SK-N-SH (cell line): Measurements from ENCODE around the gene FOXO1. TPM values are rescaled to one million over a fixed set of nuclear protein-coding genes. Genes with fewer than 3 reads are reported as not detected.

Experiments used
- CTCF ChIA-PET: fragments of 300-600, 350-600 bp; formaldehyde crosslinking; extraction: SDS; loops from one replicate; lab custom pipeline; 2021; lab: Yijun Ruan, JAX
- POLR2A ChIA-PET: fragments of 350-600 bp; sonication (Branson Sonifier 250); formaldehyde crosslinking; extraction: SDS; loops from one replicate; lab custom pipeline; 2020; ENCODE audit warnings: antibody characterized with exemption, inconsistent platforms; lab: Yijun Ruan, JAX
- DNase-seq: peaks from one replicate; pipeline ENCODE4 v3.0.0; 2012
- H2AFZ ChIP-seq: fragments of 200-600 bp; sonication (generic); 2 replicates; pipeline ENCODE4 v1.8.1; 2016; ENCODE audit warnings: antibody characterized with exemption, mild to moderate bottlenecking, low read depth
- H3F3A ChIP-seq: fragments of 200-600 bp; sonication (generic); replicated peaks from 2 replicates; pipeline ENCODE3; 2016; ENCODE audit warnings: antibody characterized with exemption, mild to moderate bottlenecking; ENCODE audit not compliant: insufficient read depth
- H3K27ac ChIP-seq, 2 experiments: fragments of 200-500 bp in 1 of 2; fragments of 200-600 bp in 1 of 2; sonication (Bioruptor generic) in 1 of 2; sonication (generic), shearing (Covaris generic) in 1 of 2; 2 replicates each; pipeline versions ENCODE4 v1.5.1 to v1.6.1; 2014 to 2016; ENCODE audit warnings: low read depth in 2 of 2, inconsistent platforms in 1 of 2, low read length in 1 of 2, mild to moderate bottlenecking in 1 of 2, mixed read lengths in 1 of 2
- H3K27me3 ChIP-seq: fragments of 200-600 bp; sonication (generic), shearing (Covaris generic); 2 replicates; pipeline ENCODE4 v1.6.1; 2016; ENCODE audit warnings: mixed run types; ENCODE audit not compliant: insufficient read depth
- H3K36me3 ChIP-seq, 2 experiments: fragments of 200-500 bp in 1 of 2; fragments of 200-600 bp in 1 of 2; sonication (Bioruptor generic) in 1 of 2; sonication (generic) in 1 of 2; replicated peaks in 1 of 2; 2 replicates each; pipeline versions ENCODE3 to v1.5.1; 2014 to 2016; ENCODE audit warnings: low read length in 1 of 2, mild to moderate bottlenecking in 1 of 2; ENCODE audit not compliant: insufficient read depth in 2 of 2, control insufficient read depth in 1 of 2
- H3K4me1 ChIP-seq, 2 experiments: fragments of 200-500 bp in 1 of 2; fragments of 200-600 bp in 1 of 2; sonication (Bioruptor generic) in 1 of 2; sonication (generic), shearing (Covaris generic) in 1 of 2; 2 replicates each; pipeline versions ENCODE4 v1.5.1 to v1.6.1; 2014 to 2016; ENCODE audit warnings: low read depth in 1 of 2, low read length in 1 of 2, mixed run types in 1 of 2; ENCODE audit not compliant: insufficient read depth in 2 of 2, control insufficient read depth in 1 of 2
- H3K4me2 ChIP-seq: fragments of 200-600 bp; sonication (generic), shearing (Covaris generic); 2 replicates; pipeline ENCODE4 v1.6.1; 2017; ENCODE audit warnings: mixed run types
- H3K4me3 ChIP-seq, 2 experiments: fragments of 200-500 bp in 1 of 2; fragments of 200-600 bp in 1 of 2; sonication (Bioruptor generic) in 1 of 2; sonication (generic), shearing (Covaris generic) in 1 of 2; 2 replicates each; pipeline versions ENCODE4 v1.5.1 to v1.8.1; 2014 to 2016; ENCODE audit warnings: low read depth in 2 of 2, inconsistent platforms in 1 of 2, low read length in 1 of 2, mild to moderate bottlenecking in 1 of 2, mixed read lengths in 1 of 2, moderate library complexity in 1 of 2
- H3K79me2 ChIP-seq: fragments of 200-600 bp; sonication (generic); 2 replicates; pipeline ENCODE4 v1.8.1; 2017; ENCODE audit warnings: mild to moderate bottlenecking; ENCODE audit not compliant: insufficient read depth
- H3K9ac ChIP-seq: fragments of 200-600 bp; sonication (generic); 2 replicates; pipeline ENCODE4 v1.6.1; 2017; ENCODE audit warnings: mixed run types
- H3K9me2 ChIP-seq: fragments of 200-600 bp; sonication (generic); 2 replicates; pipeline ENCODE4 v1.6.1; 2017; ENCODE audit warnings: mixed run types
- H3K9me3 ChIP-seq: fragments of 200-600 bp; sonication (generic); 2 replicates; pipeline ENCODE4 v1.6.1; 2017; ENCODE audit warnings: mixed run types, mild to moderate bottlenecking, moderate library complexity
- H4K20me1 ChIP-seq: fragments of 200-600 bp; sonication (generic); 2 replicates; pipeline ENCODE4 v1.6.1; 2017; ENCODE audit warnings: mild to moderate bottlenecking, mixed run types; ENCODE audit not compliant: insufficient read depth
- EZH2phosphoT487 ChIP-seq: fragments of 200-600 bp; sonication (generic); IDR thresholded peaks from 2 replicates; pipeline ENCODE4 v1.6.1; 2017; ENCODE audit warnings: low read depth, mixed run types, mild to moderate bottlenecking, antibody characterized with exemption, moderate library complexity, borderline replicate concordance
- FOSL2 ChIP-seq: IDR thresholded peaks from 2 replicates; pipeline ENCODE4 v1.4.0; 2012; ENCODE audit warnings: low read depth, mild to moderate bottlenecking, moderate library complexity, borderline replicate concordance
- FOXJ3 ChIP-seq: sonication (generic); formaldehyde crosslinking; IDR thresholded peaks from 2 replicates; pipeline ENCODE4 v1.5.1; 2020; ENCODE audit warnings: mild to moderate bottlenecking, missing genetic modification reagents
- GABPA ChIP-seq: IDR thresholded peaks from 2 replicates; pipeline ENCODE4 v1.4.0; 2012; ENCODE audit warnings: low read depth, mild to moderate bottlenecking
- GATA2 ChIP-seq: sonication (generic); formaldehyde crosslinking; IDR thresholded peaks from 2 replicates; pipeline ENCODE4 v1.5.0; 2020; ENCODE audit warnings: mild to moderate bottlenecking, missing genetic modification reagents
- JUND ChIP-seq: IDR thresholded peaks from 2 replicates; pipeline ENCODE4 v1.4.0; 2012
- MEF2A ChIP-seq: IDR thresholded peaks from 2 replicates; pipeline ENCODE4 v1.4.0; 2012; ENCODE audit warnings: low read depth, borderline replicate concordance
- NFIC ChIP-seq: IDR thresholded peaks from 2 replicates; pipeline ENCODE4 v1.4.0; 2012; ENCODE audit warnings: borderline replicate concordance
- PBX3 ChIP-seq: IDR thresholded peaks from 2 replicates; pipeline ENCODE4; 2012
- RFX5 ChIP-seq: IDR thresholded peaks from 2 replicates; pipeline ENCODE4 v1.6.1; 2012; ENCODE audit warnings: mild to moderate bottlenecking, improper control_type of control experiment, low read length
- SIN3A ChIP-seq: IDR thresholded peaks from 2 replicates; pipeline ENCODE4 v1.6.1; 2012; ENCODE audit warnings: low read depth, mild to moderate bottlenecking, low read length, moderate library complexity, borderline replicate concordance
- WGBS: methylation state at CpG from one replicate; pipeline ENCODE4 v1.1.6; 2017; ENCODE audit warnings: low lambda C conversion rate; 5-methylcytosine and 5-hydroxymethylcytosine counted together
- polyA plus RNA-seq, 3 experiments: library from polyadenylated mRNA; depleted of rRNA; stranded (reverse); fragments of >200 nt; gene quantifications; 2 replicates each; pipeline ENCODE4 v1.2.3, GENCODE V29; 2012
- TF ChIP-seq, protein P1 (sequence below): IDR thresholded peaks from 2 replicates; pipeline ENCODE4 v1.4.0; 2012; ENCODE audit warnings: low read depth, borderline replicate concordance
- TF ChIP-seq, protein P2 (sequence below): IDR thresholded peaks from 2 replicates; pipeline ENCODE4 v1.4.0; 2012; ENCODE audit warnings: low read depth, borderline replicate concordance
- TF ChIP-seq, protein P3 (sequence below): IDR thresholded peaks from 2 replicates; pipeline ENCODE4 v1.4.0; 2012; ENCODE audit warnings: low read depth
- TF ChIP-seq, protein P4 (sequence below): IDR thresholded peaks from 2 replicates; pipeline ENCODE4 v1.6.1; 2012; ENCODE audit warnings: mild to moderate bottlenecking, low read depth, low read length, moderate library complexity

FOXO1 gene
- polyA plus RNA-seq, 1 of the 3 experiments (the other 2 are of a cell fraction), result 1.8 TPM

DNA sequence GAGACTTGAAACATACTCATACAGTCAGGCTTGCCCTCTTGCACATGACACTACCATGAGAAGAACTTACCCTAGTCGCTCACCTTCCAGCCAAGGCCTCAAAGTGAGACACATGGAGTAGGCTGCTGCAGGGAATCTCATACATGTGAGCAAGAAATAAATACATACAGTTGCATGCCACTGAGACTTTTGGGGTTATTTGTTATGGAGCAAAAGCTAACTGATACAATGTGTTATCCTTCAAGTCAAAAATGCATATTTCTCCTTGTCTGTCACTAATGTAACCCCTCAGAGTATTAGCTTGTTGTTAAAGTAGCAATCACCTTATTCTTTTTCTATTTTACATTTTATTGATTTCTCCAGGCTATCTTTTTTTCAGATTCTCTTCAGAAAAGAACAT, 58.1 kb downstream of the FOXO1 start:
- Histone ChIP-seq H2AFZ (no peak overlapping the region), H3K4me2 (no peak overlapping the region), H3K36me3 (no peaks in the 10 kb centered on the region), H3K4me1 (no peaks in the 10 kb centered on the region), H3K4me3 (no peak overlapping the region), H3K9ac (no peak overlapping the region), H4K20me1 (no peaks in the 10 kb centered on the region; the same call in 1 of the 2 replicates), H3K9me3 (no peaks in the 10 kb centered on the region), H3K9me2 (no peaks in the 10 kb centered on the region), H3K27ac (no peak overlapping the region), H3K79me2 (peaks cover 8% of the 10 kb centered on the region; the same call in 1 of the 2 replicates), H3K27me3 (no peaks in the 10 kb centered on the region), H3F3A (no peaks in the 10 kb centered on the region)
- TF ChIP-seq GATA2 (CRISPR knock-in tag) (no peak), PBX3 (no peak), SIN3A (no peak), FOSL2 (no peak), RFX5 (no peak), FOXJ3 (CRISPR knock-in tag) (no peak), JUND (no peak), EZH2phosphoT487 (no peak), MEF2A (no peak), NFIC (no peak), GABPA (no peak)
- TF ChIP-seq, protein P1, sequence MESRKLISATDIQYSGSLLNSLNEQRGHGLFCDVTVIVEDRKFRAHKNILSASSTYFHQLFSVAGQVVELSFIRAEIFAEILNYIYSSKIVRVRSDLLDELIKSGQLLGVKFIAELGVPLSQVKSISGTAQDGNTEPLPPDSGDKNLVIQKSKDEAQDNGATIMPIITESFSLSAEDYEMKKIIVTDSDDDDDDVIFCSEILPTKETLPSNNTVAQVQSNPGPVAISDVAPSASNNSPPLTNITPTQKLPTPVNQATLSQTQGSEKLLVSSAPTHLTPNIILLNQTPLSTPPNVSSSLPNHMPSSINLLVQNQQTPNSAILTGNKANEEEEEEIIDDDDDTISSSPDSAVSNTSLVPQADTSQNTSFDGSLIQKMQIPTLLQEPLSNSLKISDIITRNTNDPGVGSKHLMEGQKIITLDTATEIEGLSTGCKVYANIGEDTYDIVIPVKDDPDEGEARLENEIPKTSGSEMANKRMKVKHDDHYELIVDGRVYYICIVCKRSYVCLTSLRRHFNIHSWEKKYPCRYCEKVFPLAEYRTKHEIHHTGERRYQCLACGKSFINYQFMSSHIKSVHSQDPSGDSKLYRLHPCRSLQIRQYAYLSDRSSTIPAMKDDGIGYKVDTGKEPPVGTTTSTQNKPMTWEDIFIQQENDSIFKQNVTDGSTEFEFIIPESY, result no peak
- TF ChIP-seq, protein P2, sequence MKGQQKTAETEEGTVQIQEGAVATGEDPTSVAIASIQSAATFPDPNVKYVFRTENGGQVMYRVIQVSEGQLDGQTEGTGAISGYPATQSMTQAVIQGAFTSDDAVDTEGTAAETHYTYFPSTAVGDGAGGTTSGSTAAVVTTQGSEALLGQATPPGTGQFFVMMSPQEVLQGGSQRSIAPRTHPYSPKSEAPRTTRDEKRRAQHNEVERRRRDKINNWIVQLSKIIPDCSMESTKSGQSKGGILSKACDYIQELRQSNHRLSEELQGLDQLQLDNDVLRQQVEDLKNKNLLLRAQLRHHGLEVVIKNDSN, result no peak
- TF ChIP-seq, protein P3, sequence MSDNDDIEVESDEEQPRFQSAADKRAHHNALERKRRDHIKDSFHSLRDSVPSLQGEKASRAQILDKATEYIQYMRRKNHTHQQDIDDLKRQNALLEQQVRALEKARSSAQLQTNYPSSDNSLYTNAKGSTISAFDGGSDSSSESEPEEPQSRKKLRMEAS, result no peak
- TF ChIP-seq, protein P4, sequence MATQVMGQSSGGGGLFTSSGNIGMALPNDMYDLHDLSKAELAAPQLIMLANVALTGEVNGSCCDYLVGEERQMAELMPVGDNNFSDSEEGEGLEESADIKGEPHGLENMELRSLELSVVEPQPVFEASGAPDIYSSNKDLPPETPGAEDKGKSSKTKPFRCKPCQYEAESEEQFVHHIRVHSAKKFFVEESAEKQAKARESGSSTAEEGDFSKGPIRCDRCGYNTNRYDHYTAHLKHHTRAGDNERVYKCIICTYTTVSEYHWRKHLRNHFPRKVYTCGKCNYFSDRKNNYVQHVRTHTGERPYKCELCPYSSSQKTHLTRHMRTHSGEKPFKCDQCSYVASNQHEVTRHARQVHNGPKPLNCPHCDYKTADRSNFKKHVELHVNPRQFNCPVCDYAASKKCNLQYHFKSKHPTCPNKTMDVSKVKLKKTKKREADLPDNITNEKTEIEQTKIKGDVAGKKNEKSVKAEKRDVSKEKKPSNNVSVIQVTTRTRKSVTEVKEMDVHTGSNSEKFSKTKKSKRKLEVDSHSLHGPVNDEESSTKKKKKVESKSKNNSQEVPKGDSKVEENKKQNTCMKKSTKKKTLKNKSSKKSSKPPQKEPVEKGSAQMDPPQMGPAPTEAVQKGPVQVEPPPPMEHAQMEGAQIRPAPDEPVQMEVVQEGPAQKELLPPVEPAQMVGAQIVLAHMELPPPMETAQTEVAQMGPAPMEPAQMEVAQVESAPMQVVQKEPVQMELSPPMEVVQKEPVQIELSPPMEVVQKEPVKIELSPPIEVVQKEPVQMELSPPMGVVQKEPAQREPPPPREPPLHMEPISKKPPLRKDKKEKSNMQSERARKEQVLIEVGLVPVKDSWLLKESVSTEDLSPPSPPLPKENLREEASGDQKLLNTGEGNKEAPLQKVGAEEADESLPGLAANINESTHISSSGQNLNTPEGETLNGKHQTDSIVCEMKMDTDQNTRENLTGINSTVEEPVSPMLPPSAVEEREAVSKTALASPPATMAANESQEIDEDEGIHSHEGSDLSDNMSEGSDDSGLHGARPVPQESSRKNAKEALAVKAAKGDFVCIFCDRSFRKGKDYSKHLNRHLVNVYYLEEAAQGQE, result no peak
- DNase-seq, result no peak
- 100% methylated on average over 1 of the region's 1 CpG for WGBS
- POLR2A ChIA-PET, result no interaction called here
- CTCF ChIA-PET, result no interaction called here
